GM19043 (cell line): ENCODE measurements around the gene OR14C36.
"Not testable (repeated sequence)": the region's sequence is repeated elsewhere in the genome, so short reads cannot be mapped to it uniquely, and the experiment has no call there.

Experiments used
- ATAC-seq: cut with Tn5 transposase; IDR thresholded peaks from one replicate; pipeline ENCODE4 v1.9.1; 2021; ENCODE audit warnings: low read depth; ENCODE audit not compliant: unreplicated experiment

The OR14C36 gene

GRCh38 chr1:248348475-248348874 lies at the start of gene OR14C36:
OR14C36 (plus strand) TSS chr1:248348775; CDS start chr1:248348775, 0 bp downstream.
- no peak for ATAC-seq

GRCh38 chr1:248303324-248303723 lies 45.3 kb upstream of the OR14C36 start, which contains the start of gene OR2T12:
OR2T12 (minus strand) TSS chr1:248303424; CDS start chr1:248295578, 7,846 bp downstream.
- no peak for ATAC-seq

DNA sequence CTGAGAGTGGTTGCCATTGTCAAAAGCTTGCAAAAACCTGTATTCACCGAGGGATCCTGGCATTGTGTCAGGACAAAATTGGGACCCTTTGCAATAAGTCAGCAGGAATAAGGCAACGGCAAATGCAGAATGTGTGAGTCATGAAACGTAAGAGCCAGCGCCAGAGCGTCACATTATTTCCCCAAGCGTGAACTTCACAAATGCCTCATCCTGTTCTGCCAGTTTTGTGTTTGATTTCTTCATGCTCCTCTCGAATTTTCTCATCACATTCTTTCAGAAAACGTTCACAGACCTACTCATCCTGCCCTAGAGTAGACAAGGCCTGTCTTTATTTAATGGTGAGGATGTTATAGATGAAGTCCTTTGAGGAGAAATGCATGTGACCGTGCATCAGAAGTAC lies 42.9 kb upstream of the OR14C36 start:
- not testable (repeated sequence) for ATAC-seq

GRCh38 chr1:248306103-248306502 lies 42.5 kb upstream of the OR14C36 start:
- ATAC-seq = no peak

- ATAC-seq = not testable (repeated sequence)
Observed at GRCh38 chr1:248306740-248307139, 41.8 kb upstream of the OR14C36 start.

GRCh38 chr1:248316796-248317195 lies 31.8 kb upstream of the OR14C36 start:
- ATAC-seq = no peak

GRCh38 chr1:248324468-248324867 lies 24.1 kb upstream of the OR14C36 start, which contains the start of gene OR2M7:
OR2M7 (minus strand) TSS chr1:248324568; CDS start chr1:248324568, 0 bp downstream.
- ATAC-seq = no peak

GRCh38 chr1:248343451-248343850 lies 5.1 kb upstream of the OR14C36 start:
- ATAC-seq = no peak

DNA sequence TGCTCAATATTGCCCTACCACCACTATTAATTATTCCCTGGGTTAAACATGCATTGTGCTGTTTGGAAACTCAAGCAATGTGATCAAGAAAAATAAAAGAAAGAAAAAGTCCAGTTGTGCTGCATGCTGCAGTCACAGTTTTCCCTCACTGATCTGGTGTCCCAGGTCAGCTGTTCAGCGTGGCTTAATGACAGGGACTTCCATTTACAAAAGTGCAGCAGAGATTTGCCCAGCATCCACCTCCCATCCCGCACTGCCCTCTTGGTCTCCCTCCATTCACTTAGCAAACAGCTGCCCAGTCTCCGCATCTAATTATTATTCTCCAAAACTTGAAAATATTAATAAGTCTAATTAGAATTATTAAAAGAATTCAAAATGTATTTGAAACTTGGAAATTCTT lies 10.8 kb downstream of the OR14C36 start:
- ATAC-seq = no peak

GRCh38 chr1:248361121-248361715 lies 12.6 kb downstream of the OR14C36 start, which contains the start of gene OR2T4:
OR2T4 (plus strand) TSS chr1:248361665; CDS start chr1:248361665, 0 bp downstream.
- no peak for ATAC-seq

DNA sequence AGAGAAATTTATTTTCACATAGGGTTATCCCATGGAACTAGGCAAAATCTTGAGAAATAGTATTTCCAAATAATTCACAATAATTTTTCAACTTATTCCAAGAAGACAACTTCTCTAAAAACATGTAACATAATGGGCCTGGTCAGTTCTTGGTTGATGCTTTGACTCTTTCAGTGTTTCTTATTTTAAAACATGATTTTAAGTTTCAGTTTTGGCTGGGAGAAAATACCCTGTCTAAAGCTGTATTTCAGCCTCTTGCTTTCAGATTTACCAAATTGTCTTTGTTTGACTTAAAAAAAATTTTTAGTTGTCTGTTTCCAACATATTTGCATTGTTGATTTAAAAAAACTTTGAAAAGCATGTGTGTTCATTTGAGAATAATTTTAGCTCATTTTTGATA lies 18.0 kb downstream of the OR14C36 start:
- ATAC-seq = no peak

GRCh38 chr1:248372394-248372793 lies 23.8 kb downstream of the OR14C36 start:
- ATAC-seq = no peak

DNA sequence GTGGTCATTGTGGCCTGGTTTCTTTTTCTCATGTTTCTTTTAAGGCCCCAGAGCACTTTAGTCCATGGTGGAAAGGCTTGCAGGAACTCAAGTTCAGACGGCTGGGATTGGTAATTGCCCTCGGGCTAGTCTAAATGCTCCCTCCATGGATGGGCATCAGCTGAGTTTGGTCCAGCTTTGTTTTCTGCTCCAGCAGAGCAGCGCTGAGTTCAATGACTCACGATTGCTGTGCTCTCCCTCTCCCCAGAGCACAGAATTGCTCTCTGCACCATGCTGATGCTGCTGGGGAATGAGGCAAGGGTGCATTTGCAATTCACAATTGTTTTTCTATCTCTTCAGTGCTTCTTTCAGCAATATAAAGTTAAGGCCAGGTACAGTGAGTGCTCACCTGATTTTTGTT lies 25.2 kb downstream of the OR14C36 start:
- ATAC-seq = no peak

GRCh38 chr1:248375446-248375845 lies 26.9 kb downstream of the OR14C36 start, which contains the start of gene OR2T6:
OR2T6 (plus strand) TSS chr1:248375746; CDS start chr1:248387609, 11,863 bp downstream.
- ATAC-seq = no peak

DNA sequence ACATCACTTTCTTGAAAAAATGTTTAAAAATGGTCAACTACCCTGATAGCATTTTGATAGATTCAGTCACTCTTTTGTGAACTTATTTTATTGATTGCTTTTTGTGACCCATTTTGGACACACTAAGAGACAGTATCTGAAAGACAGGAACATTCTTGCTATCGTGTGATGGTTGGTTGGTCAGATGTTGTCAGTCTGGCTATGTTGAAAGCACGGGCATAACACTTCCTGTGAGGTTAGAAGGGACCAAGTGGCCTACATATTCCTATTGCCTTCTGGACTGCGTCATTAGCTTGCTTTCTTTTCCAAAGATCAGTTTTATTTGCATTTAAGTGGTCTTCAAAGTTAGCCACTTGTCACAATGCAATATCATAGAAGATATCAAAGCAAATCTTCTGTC lies 28.3 kb downstream of the OR14C36 start:
- ATAC-seq = no peak

DNA sequence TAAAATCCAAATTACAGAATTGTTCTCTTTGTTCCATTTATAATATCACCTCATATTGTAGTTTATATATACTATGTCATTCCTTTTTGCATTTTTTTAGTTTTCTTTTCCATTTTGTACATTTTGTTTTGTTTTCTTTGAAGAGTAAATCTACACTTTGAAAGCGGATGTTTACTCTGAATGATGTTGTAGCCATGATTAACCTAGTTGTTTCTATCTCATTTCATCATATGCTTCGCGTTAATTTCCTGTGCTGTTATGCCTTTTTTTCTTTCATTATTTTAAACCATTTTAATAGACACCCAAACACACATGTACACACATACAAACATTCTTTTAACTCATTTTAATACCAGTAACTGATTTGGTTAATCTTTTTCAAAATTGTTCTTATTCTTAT lies 32.3 kb downstream of the OR14C36 start:
- no peak for ATAC-seq

DNA sequence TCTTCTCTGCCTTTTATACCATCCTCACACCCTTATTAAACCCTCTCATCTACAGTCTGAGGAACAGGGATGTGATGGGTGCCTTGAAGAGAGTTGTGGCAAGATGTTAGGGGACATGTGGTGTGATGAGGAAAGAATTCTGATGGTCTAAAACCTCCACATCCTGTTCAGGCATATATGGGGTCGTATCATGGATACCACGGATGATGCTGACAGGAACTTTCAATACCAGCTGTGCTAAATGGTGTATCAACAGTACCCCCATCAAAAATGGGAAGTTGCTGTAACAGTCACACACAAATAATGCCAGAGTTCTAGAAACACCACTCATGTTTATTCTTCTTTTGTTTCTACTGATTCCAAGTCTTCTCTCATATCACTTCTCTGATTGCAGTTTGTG lies 39.9 kb downstream of the OR14C36 start:
- ATAC-seq = no peak

DNA sequence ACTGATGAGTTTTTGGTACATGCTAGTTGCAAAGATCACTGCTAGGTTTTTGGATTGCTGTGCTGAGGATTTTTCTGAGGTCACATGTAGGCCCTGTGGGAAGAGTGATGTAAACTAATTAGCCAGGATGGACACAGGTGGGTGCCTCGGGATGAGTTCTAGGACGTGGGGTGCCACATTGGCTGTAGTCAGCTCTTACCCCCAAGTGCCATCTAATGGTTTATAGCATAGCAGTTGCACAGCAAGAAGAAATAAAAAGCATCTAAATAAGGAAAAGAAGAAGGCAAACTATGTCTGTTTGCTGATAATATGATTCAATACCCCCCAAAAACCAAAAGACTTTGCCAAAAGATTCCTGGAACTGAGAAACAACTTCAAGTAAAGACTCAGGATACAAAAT lies 44.5 kb downstream of the OR14C36 start:
- no peak for ATAC-seq
